ENCODE results near the gene SIM2. TPM values are rescaled to one million over a fixed set of nuclear protein-coding genes. Genes with fewer than 3 reads are reported as not detected.
A peak's percentile ranks its signal among the peaks of the same experiment; 100 is the strongest.
"Not testable (repeated sequence)": the region's sequence is repeated elsewhere in the genome, so short reads cannot be mapped to it uniquely, and the experiment has no call there.

The SIM2 gene, protein sequence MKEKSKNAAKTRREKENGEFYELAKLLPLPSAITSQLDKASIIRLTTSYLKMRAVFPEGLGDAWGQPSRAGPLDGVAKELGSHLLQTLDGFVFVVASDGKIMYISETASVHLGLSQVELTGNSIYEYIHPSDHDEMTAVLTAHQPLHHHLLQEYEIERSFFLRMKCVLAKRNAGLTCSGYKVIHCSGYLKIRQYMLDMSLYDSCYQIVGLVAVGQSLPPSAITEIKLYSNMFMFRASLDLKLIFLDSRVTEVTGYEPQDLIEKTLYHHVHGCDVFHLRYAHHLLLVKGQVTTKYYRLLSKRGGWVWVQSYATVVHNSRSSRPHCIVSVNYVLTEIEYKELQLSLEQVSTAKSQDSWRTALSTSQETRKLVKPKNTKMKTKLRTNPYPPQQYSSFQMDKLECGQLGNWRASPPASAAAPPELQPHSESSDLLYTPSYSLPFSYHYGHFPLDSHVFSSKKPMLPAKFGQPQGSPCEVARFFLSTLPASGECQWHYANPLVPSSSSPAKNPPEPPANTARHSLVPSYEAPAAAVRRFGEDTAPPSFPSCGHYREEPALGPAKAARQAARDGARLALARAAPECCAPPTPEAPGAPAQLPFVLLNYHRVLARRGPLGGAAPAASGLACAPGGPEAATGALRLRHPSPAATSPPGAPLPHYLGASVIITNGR
- not detected for total RNA-seq
- polyA plus RNA-seq (ENCODE audit: insufficient read length in 6 of 6), result 1 to 10 TPM; 1.2 to 1.6 (median 1.4) TPM
- long read RNA-seq, donor 1, result 0 reads
- long read RNA-seq, donor 2, result 0 reads
- long read RNA-seq, donor 3, result 0 reads
- long read RNA-seq, donor 4, result 0 reads
- long read RNA-seq, donor 5, result 0 reads
- long read RNA-seq, donor 6, full-length matches to known transcripts, result 1 of 1 reads
- long read RNA-seq, donor 6, partial matches to known transcripts, result 0 of 1 reads
- long read RNA-seq, donor 6, other reads (novel, unspliced or antisense), result 0 of 1 reads
- long read RNA-seq, donor 7, result 0 reads
- long read RNA-seq, donor 8, result 0 reads
- long read RNA-seq, donor 9, result 0 reads
- long read RNA-seq, donor 10, result 0 reads
- long read RNA-seq, donor 11, result 0 reads
- long read RNA-seq, donor 12, result 0 reads

DNA sequence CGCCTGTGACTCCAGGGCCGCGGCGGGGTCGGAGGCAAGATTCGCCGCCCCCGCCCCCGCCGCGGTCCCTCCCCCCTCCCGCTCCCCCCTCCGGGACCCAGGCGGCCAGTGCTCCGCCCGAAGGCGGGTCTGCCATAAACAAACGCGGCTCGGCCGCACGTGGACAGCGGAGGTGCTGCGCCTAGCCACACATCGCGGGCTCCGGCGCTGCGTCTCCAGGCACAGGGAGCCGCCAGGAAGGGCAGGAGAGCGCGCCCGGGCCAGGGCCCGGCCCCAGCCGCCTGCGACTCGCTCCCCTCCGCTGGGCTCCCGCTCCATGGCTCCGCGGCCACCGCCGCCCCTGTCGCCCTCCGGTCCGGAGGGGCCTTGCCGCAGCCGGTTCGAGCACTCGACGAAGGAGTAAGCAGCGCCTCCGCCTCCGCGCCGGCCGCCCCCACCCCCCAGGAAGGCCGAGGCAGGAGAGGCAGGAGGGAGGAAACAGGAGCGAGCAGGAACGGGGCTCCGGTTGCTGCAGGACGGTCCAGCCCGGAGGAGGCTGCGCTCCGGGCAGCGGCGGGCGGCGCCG lies at the start of gene SIM2:
SIM2 (plus strand) TSS at position 135 of the 565 bp plus-strand sequence. CDS start 632 bp downstream, outside the sequence.
- ATAC-seq (peak; percentile 42), DNase-seq (peak in 1 of 4 donors; percentile 79)
- TF ChIP-seq, protein P1, sequence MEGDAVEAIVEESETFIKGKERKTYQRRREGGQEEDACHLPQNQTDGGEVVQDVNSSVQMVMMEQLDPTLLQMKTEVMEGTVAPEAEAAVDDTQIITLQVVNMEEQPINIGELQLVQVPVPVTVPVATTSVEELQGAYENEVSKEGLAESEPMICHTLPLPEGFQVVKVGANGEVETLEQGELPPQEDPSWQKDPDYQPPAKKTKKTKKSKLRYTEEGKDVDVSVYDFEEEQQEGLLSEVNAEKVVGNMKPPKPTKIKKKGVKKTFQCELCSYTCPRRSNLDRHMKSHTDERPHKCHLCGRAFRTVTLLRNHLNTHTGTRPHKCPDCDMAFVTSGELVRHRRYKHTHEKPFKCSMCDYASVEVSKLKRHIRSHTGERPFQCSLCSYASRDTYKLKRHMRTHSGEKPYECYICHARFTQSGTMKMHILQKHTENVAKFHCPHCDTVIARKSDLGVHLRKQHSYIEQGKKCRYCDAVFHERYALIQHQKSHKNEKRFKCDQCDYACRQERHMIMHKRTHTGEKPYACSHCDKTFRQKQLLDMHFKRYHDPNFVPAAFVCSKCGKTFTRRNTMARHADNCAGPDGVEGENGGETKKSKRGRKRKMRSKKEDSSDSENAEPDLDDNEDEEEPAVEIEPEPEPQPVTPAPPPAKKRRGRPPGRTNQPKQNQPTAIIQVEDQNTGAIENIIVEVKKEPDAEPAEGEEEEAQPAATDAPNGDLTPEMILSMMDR (IDR thresholded peaks at IDR 0.05), result no peak
- peaks cover 100% of the 10 kb centered on the region in 2 donors for H3K27me3 ChIP-seq
- H3K4me3 ChIP-seq, result peak within 1 kb of the TSS in 1 of 2 donors; percentile 26
- H3K9me3 ChIP-seq, result no peaks in the 10 kb centered on the region
- H3K27ac ChIP-seq, result no peak within 1 kb of the TSS
- H3K36me3 ChIP-seq, result no peaks in the 10 kb centered on the region
- intact Hi-C loops (cut with DNase I), result no loop called here
- peaks cover 17 to 45% of the 10 kb centered on the region in 2 donors for H3K4me1 ChIP-seq

DNA sequence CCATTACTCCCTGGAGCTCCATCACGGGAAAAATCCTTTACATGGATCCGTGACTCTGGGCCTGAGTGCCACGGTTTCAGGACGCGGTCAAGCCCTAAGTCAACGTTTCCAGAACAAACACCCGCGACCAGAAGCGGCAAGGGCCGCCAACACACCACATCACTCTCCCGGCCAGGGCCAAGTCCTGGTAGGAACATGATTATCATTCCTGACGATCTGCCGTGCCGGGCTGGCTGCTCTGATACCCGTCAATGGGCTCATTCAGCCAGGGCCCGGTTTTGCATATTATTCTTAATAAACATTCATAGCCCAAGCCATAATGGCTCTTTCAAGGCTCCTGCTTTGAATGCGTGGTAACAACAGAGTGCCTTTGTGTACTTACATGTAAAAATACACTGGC lies 44.6 kb upstream of the SIM2 start:
- no peak overlapping the region for H3K27ac ChIP-seq
- TF ChIP-seq, protein P1 (IDR thresholded peaks at IDR 0.05), result no peak
- H3K9me3 ChIP-seq, result no peaks in the 10 kb centered on the region
- ATAC-seq (no peak), DNase-seq (no peak)
- no peak overlapping the region for H3K4me3 ChIP-seq
- no peaks in the 10 kb centered on the region for H3K36me3 ChIP-seq
- H3K4me1 ChIP-seq, result no peaks in the 10 kb centered on the region
- H3K27me3 ChIP-seq, result peaks cover 0 to 8% of the 10 kb centered on the region in 2 donors
- intact Hi-C loops (cut with DNase I), result no loop called here

DNA sequence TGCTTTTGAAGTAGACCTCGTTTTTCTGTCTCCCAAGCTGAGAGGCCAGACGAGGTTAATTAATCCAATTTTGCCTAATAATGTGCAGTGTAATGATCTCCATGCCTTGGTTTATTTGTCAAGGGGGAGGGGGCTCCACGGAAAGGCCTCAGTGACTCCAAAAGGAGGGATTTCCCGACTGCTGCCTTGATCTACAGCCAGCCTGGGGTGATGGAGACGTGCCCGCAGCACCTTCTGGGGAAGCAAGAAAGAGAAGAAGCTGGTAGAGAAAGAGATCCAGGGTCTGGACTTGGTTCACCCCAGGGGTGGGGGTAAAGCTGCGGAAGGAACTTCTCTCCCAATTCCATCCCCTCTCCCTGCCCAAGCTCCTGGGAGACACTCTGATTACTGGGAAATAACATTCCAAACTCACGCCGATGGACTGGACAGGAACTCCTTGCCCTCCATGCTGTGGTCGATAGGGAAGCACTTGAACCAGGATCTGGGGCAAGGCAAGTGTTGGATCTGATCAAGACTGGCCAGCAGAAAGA lies 44.1 kb upstream of the SIM2 start:
- H3K9me3 ChIP-seq, result no peaks in the 10 kb centered on the region
- ATAC-seq (no peak), DNase-seq (no peak)
- H3K4me3 ChIP-seq, result no peak overlapping the region
- H3K27ac ChIP-seq, result no peak overlapping the region
- H3K4me1 ChIP-seq, result no peaks in the 10 kb centered on the region
- H3K27me3 ChIP-seq, result peaks cover 0 to 12% of the 10 kb centered on the region in 2 donors
- TF ChIP-seq, protein P1 (IDR thresholded peaks at IDR 0.05), result no peak
- no peaks in the 10 kb centered on the region for H3K36me3 ChIP-seq
- intact Hi-C loops (cut with DNase I), result no loop called here

DNA sequence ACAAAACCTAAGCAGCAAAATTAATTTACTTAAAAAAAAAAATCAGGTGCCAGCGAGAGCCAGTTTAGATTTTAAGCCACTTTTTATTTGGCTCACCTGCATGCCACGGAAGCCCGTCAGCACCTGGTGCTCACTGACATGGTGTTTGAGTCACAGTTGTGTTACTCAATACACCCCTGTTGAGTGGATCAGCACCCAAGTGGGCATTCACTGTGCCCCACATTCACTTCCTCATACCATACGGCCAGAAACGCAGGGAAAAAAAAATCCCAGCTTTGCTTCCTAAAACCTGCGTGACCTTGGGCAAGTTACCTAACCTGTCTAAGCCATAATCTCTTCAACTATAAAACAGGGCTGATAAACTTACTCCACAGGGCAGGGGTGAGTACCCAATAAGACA lies 42.8 kb upstream of the SIM2 start:
- H3K27ac ChIP-seq, result peak overlapping the region in 1 of 2 donors; percentile 44
- intact Hi-C loops (cut with DNase I), result no loop called here
- DNase-seq (peak in 2 of 4 donors; percentile 40 to 66), ATAC-seq (peak; percentile 96)
- no peaks in the 10 kb centered on the region for H3K9me3 ChIP-seq
- no peaks in the 10 kb centered on the region for H3K36me3 ChIP-seq
- no peak overlapping the region for H3K4me3 ChIP-seq
- H3K27me3 ChIP-seq, result peaks cover 0 to 23% of the 10 kb centered on the region in 2 donors
- H3K4me1 ChIP-seq, result no peaks in the 10 kb centered on the region
- TF ChIP-seq, protein P1 (IDR thresholded peaks at IDR 0.05), result no peak

DNA sequence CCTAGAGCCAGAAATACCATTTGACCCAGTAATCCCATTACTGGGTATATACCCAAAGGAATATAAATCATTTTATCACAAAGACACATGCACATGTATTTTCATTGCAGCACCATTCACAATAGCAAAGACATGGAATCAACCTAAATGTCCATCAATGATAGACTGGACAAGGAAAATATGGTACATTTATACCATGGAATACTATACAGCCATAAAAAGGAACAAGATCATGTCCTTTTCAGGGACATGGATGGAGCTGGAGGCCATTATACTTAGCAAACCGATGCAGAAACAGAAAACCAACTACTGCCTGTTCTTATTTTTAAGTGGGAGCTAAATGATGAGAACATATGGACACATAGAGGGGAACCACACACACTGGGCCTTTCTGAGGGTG lies 41.6 kb upstream of the SIM2 start:
- H3K9me3 ChIP-seq; DNase-seq; ATAC-seq; H3K27ac ChIP-seq; intact Hi-C loops (cut with DNase I); H3K4me3 ChIP-seq; H3K4me1 ChIP-seq; H3K36me3 ChIP-seq: not testable (repeated sequence)
- H3K27me3 ChIP-seq, result peaks cover 0 to 34% of the 10 kb centered on the region in 2 donors

Data from left lung (tissue), 14 donors.